H1 (cell line): ENCODE measurements around the gene DYNLT1. TPM values are rescaled to one million over a fixed set of nuclear protein-coding genes. Genes with fewer than 3 reads are reported as not detected.

Experiments
- GTF2F1 ChIP-seq: IDR thresholded peaks from 2 replicates; pipeline ENCODE4 v1.6.1; 2012; ENCODE audit warnings: low read depth, low read length, improper control_type of control experiment, borderline replicate concordance
- POLR2A ChIP-seq, 2 experiments: IDR thresholded peaks; 1 replicate in 1 of 2; 2 replicates in 1 of 2; pipeline ENCODE4 v1.6.1; 2011; ENCODE audit warnings: low read depth in 2 of 2, low read length in 2 of 2, mild to moderate bottlenecking in 2 of 2; ENCODE audit errors: control extremely low read depth in 1 of 2
- RNF2 ChIP-seq: fragments of 200-900, 300-1000 bp; sonication (generic); IDR thresholded peaks from 2 replicates; pipeline ENCODE4 v1.7.1; 2016; ENCODE audit warnings: borderline replicate concordance, low read depth, mild to moderate bottlenecking, antibody characterized with exemption, low read length; ENCODE audit not compliant: poor library complexity, severe bottlenecking; ENCODE audit errors: missing control alignments
- TCF12 ChIP-seq: IDR thresholded peaks from 2 replicates; pipeline ENCODE4 v1.6.1; 2011; ENCODE audit warnings: low read depth, mild to moderate bottlenecking, low read length
- TEAD4 ChIP-seq: IDR thresholded peaks from 2 replicates; pipeline ENCODE4 v1.6.1; 2012; ENCODE audit warnings: low read depth, low read length, inconsistent platforms, mixed read lengths
- polyA plus RNA-seq, 7 experiments: library from polyadenylated mRNA; depleted of rRNA in 3 of 7; stranded (reverse) in 5 of 7; unstranded in 2 of 7; fragments of >200 nt in 5 of 7; fragments of 200-250 nt in 2 of 7; gene quantifications; 1 replicate in 5 of 7; 2 replicates in 1 of 7; 4 replicates in 1 of 7; pipeline versions ENCODE4 v1.2.1 to v1.2.3, GENCODE V29; 2011 to 2013; ENCODE audit warnings: missing spikeins in 2 of 7, mixed read lengths in 2 of 7
- total RNA-seq: library from RNA; stranded (reverse); fragmentation: NEBNext Ultra II Directional; extraction: Animal tissue kit (Norgen Biotek cat#: 25700); gene quantifications from 2 replicates; pipeline ENCODE4 v1.2.1, GENCODE V29; 2021

The DYNLT1 gene
- total and polyA plus RNA-seq, 2 of the 8 experiments (the other 6 are each of a cell fraction or from before 2014, with no cell fraction given) = 119 to 245 TPM

GRCh38 chr6:158674342-158675131, 30.0 kb upstream of the DYNLT1 start (continued):
- TF ChIP-seq RNF2 (no peak), GTF2F1 (no peak), POLR2A (IDR thresholded peaks at IDR 0.05; ENCODE audit: control extremely low read depth in 1 of 2, low read depth in 2 of 2, low read length in 2 of 2) (no peak), TCF12 (no peak), TEAD4 (no peak)
